ENCODE data around the gene GNAI3.

- TF ChIP-seq EZH2 (IDR thresholded peaks at IDR 0.05; ENCODE audit: low read length, missing control alignments) (no peak), CTCF (conservative IDR thresholded peaks at IDR 0.05 in 1 of 2, IDR thresholded peaks at IDR 0.05 in 1 of 2; ENCODE audit: low read depth in 1 of 2, low read length in 2 of 2) (no peak)
Observed at GRCh38 chr1:109589679-109590078, 41.3 kb downstream of the GNAI3 start.
